H1 (cell line): ENCODE measurements around the gene MRPL16.

Experiments
- CBX8 ChIP-seq: fragments of 300-800, 300-1000 bp; sonication (generic); IDR thresholded peaks from 2 replicates; pipeline ENCODE4 v1.7.1; 2016; ENCODE audit warnings: low read depth, low read length, borderline replicate concordance
- CREB1 ChIP-seq: IDR thresholded peaks from 2 replicates; pipeline ENCODE4 v1.6.1; 2012; ENCODE audit warnings: inconsistent platforms
- CTCF ChIP-seq, 3 experiments: IDR thresholded peaks; 1 replicate in 2 of 3; 2 replicates in 1 of 3; pipeline versions ENCODE4 v1.5.1 to v1.6.1; 2011; ENCODE audit warnings: low read length in 3 of 3, mild to moderate bottlenecking in 3 of 3, inconsistent platforms in 2 of 3, low read depth in 1 of 3, moderate library complexity in 1 of 3; ENCODE audit not compliant: insufficient read depth in 1 of 3; ENCODE audit errors: control extremely low read depth in 1 of 3
- EP300 ChIP-seq, 2 experiments: IDR thresholded peaks; 1 replicate in 1 of 2; 2 replicates in 1 of 2; pipeline ENCODE4 v1.6.1; 2011 to 2012; ENCODE audit warnings: low read depth in 2 of 2, low read length in 2 of 2, mild to moderate bottlenecking in 2 of 2, borderline replicate concordance in 1 of 2, inconsistent platforms in 1 of 2, moderate library complexity in 1 of 2
- EZH2 ChIP-seq: fragments of 200-600 bp; sonication (generic); IDR thresholded peaks from 2 replicates; pipeline ENCODE4 v1.7.1; 2012; ENCODE audit warnings: low read depth, mild to moderate bottlenecking, moderate library complexity, low read length, inconsistent platforms; ENCODE audit not compliant: severe bottlenecking
- MAFK ChIP-seq: IDR thresholded peaks from 2 replicates; pipeline ENCODE4 v1.6.1; 2012; ENCODE audit warnings: low read depth, mild to moderate bottlenecking, improper control_type of control experiment, low read length
- POLR2A ChIP-seq, 2 experiments: IDR thresholded peaks; 1 replicate in 1 of 2; 2 replicates in 1 of 2; pipeline ENCODE4 v1.6.1; 2011; ENCODE audit warnings: low read depth in 2 of 2, low read length in 2 of 2, mild to moderate bottlenecking in 2 of 2; ENCODE audit errors: control extremely low read depth in 1 of 2
- RXRA ChIP-seq: IDR thresholded peaks from 2 replicates; pipeline ENCODE4 v1.6.1; 2011; ENCODE audit warnings: low read depth, mild to moderate bottlenecking, low read length, moderate library complexity; ENCODE audit not compliant: insufficient read depth
- ZNF274 ChIP-seq: IDR thresholded peaks from 2 replicates; pipeline ENCODE4 v1.7.0; 2012; ENCODE audit warnings: low read length, borderline replicate concordance; ENCODE audit errors: extremely low read depth

GRCh38 chr11:59756845-59757244 lies 53.7 kb downstream of the MRPL16 start:
- no peak for TF ChIP-seq POLR2A (IDR thresholded peaks at IDR 0.05; ENCODE audit: control extremely low read depth in 1 of 2, low read depth in 2 of 2, low read length in 2 of 2)
- TF ChIP-seq CTCF (IDR thresholded peaks at IDR 0.05; ENCODE audit: control extremely low read depth in 1 of 3, insufficient read depth in 1 of 3, low read depth in 1 of 3, low read length in 3 of 3): no peak
- TF ChIP-seq EZH2: no peak
- no peak; the same call in 1 of the 2 replicates for TF ChIP-seq MAFK
- no peak for TF ChIP-seq EP300 (IDR thresholded peaks at IDR 0.05; ENCODE audit: borderline replicate concordance in 1 of 2, low read depth in 2 of 2, low read length in 2 of 2)
- no peak for TF ChIP-seq ZNF274
- TF ChIP-seq CREB1: no peak
- TF ChIP-seq CBX8: no peak
- TF ChIP-seq RXRA: no peak
